ENCODE data around the gene COL6A3. TPM values are rescaled to one million over a fixed set of nuclear protein-coding genes. Genes with fewer than 3 reads are reported as not detected.
"Not testable (repeated sequence)": the region's sequence is repeated elsewhere in the genome, so short reads cannot be mapped to it uniquely, and the experiment has no call there.

COL6A3 gene
- polyA plus RNA-seq, 5 donors: 586 to 773 (median 661) TPM

- DNase-seq: no peak
These were observed 29.8 kb downstream of the COL6A3 start for GRCh38 chr2:237383991-237384671.

GRCh38 chr2:237380768-237381167, 33.2 kb downstream of the COL6A3 start:
- no peak for DNase-seq

- DNase-seq: no peak
These were observed 34.3 kb downstream of the COL6A3 start for GRCh38 chr2:237379636-237380035.

- DNase-seq: no peak
These were observed 35.3 kb downstream of the COL6A3 start for GRCh38 chr2:237378650-237379049.

- no peak for DNase-seq
These were observed 39.5 kb downstream of the COL6A3 start for GRCh38 chr2:237374284-237375060.

GRCh38 chr2:237371856-237372255, 42.1 kb downstream of the COL6A3 start:
- DNase-seq: no peak

- no peak for DNase-seq
These were observed 48.3 kb downstream of the COL6A3 start for GRCh38 chr2:237365671-237366070.

- no peak for DNase-seq
These were observed 49.3 kb downstream of the COL6A3 start for GRCh38 chr2:237364655-237365054.

- DNase-seq: peak; percentile 76 to 81
These were observed 52.6 kb downstream of the COL6A3 start for GRCh38 chr2:237361194-237362004.

- no peak for DNase-seq
These were observed 53.8 kb downstream of the COL6A3 start for GRCh38 chr2:237359894-237360780.

- no peak for DNase-seq
These were observed 54.5 kb downstream of the COL6A3 start for GRCh38 chr2:237359518-237359840.

- DNase-seq: no peak
These were observed 55.0 kb downstream of the COL6A3 start for GRCh38 chr2:237358721-237359517.

GRCh38 chr2:237355701-237356100, 58.3 kb downstream of the COL6A3 start:
- no peak for DNase-seq

- DNase-seq: no peak
These were observed 59.1 kb downstream of the COL6A3 start for GRCh38 chr2:237354892-237355291.

- not testable (repeated sequence) for DNase-seq
These were observed 59.8 kb downstream of the COL6A3 start for GRCh38 chr2:237354172-237354571.

GRCh38 chr2:237353215-237353614, 60.7 kb downstream of the COL6A3 start:
- no peak for DNase-seq

- DNase-seq: no peak
These were observed 61.6 kb downstream of the COL6A3 start for GRCh38 chr2:237352279-237352845.

- DNase-seq: no peak
These were observed 62.2 kb downstream of the COL6A3 start for GRCh38 chr2:237351796-237352195.

GRCh38 chr2:237351046-237351445, 62.9 kb downstream of the COL6A3 start:
- DNase-seq: no peak

- no peak for DNase-seq
These were observed 63.4 kb downstream of the COL6A3 start for GRCh38 chr2:237350597-237350996.

Measured in right lung (tissue), 5 donors.